ENCODE results near the gene LINC00237.

DNA sequence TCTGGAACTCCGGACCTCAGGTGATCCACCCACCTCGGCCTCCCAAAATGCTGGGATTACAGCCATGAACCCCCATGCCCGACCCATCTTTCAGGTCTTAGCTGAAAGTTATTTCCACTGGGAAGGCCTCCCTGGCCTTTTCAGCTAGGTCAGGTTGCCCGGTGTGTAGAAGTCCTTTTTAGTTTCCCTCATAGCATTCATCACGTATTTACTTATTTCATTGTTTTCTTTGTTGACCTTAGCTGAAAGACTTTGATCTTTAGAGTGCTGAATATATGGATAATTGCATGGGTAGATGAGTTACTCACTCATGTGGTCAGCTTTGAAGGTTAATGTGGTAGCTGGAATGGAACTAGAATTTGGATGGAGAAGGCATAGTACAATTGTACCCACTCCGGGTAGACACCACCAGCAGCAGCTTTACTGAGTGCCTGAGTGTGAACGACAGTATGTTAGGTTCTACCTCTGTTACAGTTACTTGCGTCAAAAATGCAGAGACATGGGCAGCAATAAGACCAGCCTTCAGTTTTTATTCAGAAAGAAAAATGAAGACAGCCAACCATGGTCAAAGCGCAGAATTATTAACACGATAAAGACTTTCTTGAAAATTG is 28.8 kb upstream of the LINC00237 start:
- TF ChIP-seq, protein P1, sequence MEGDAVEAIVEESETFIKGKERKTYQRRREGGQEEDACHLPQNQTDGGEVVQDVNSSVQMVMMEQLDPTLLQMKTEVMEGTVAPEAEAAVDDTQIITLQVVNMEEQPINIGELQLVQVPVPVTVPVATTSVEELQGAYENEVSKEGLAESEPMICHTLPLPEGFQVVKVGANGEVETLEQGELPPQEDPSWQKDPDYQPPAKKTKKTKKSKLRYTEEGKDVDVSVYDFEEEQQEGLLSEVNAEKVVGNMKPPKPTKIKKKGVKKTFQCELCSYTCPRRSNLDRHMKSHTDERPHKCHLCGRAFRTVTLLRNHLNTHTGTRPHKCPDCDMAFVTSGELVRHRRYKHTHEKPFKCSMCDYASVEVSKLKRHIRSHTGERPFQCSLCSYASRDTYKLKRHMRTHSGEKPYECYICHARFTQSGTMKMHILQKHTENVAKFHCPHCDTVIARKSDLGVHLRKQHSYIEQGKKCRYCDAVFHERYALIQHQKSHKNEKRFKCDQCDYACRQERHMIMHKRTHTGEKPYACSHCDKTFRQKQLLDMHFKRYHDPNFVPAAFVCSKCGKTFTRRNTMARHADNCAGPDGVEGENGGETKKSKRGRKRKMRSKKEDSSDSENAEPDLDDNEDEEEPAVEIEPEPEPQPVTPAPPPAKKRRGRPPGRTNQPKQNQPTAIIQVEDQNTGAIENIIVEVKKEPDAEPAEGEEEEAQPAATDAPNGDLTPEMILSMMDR (IDR thresholded peaks at IDR 0.05) = no peak
- no peak for TF ChIP-seq POLR2A (IDR thresholded peaks at IDR 0.05)

Measured in thyroid gland (tissue), 4 donors.